GM18873 (cell line): Measurements from ENCODE around the gene VARS2.
A peak's percentile ranks its signal among the peaks of the same experiment; 100 is the strongest.
"Not testable (repeated sequence)": the region's sequence is repeated elsewhere in the genome, so short reads cannot be mapped to it uniquely, and the experiment has no call there.

Experiments used
- ATAC-seq: cut with Tn5 transposase; IDR thresholded peaks from one replicate; pipeline ENCODE4 v1.9.1; 2021; ENCODE audit warnings: mild to moderate bottlenecking, moderate library complexity, moderate number of reproducible peaks; ENCODE audit not compliant: unreplicated experiment, low FRiP score

VARS2 gene

DNA sequence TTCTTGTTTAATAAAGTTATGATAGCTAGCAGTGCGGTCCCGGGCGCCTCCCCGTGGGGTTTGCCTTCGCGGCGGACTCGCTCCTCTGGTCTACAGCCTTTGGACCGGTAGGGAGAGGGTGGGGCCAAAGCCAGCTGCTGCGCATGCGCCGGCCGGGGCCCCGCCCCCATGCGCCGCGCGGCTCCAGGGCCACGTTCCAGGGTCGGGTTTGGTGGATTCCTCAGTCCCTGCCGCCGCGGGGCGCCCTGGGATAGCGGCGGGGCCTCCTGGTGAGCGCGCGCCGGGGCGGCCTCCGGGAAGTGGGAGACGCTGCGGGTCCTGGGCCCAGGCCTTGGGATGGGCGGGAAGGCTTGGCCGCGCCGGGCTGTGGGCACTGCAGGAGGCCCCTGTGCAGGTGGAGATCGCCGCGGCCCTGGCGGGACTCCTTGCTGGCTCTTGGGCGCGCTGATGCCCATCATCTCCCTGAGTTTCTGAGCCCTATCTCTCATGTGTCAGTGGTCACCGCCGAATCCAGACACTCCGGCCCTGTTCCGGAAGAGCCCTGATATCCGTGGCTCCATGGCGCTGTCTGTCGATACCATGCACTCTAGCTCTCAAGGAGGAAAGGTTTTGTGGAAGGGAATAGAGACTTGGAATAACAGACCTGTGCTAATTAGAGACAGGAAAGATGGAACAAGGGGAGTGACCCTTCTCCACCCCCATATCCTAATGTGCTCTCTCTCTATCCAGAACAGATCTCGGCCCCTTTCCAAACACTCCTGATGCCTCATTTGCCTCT is at the start of gene VARS2:
Gene VARS2, plus strand, starts transcription at position 163 of the 778 bp plus-strand sequence. Its CDS starts 599 bp downstream, at position 762.
- peak; percentile 49 for ATAC-seq

GRCh38 chr6:30864325-30864724 is 49.7 kb upstream of the VARS2 start:
- no peak for ATAC-seq

GRCh38 chr6:30869241-30869749 is 44.7 kb upstream of the VARS2 start:
- ATAC-seq: not testable (repeated sequence)

DNA sequence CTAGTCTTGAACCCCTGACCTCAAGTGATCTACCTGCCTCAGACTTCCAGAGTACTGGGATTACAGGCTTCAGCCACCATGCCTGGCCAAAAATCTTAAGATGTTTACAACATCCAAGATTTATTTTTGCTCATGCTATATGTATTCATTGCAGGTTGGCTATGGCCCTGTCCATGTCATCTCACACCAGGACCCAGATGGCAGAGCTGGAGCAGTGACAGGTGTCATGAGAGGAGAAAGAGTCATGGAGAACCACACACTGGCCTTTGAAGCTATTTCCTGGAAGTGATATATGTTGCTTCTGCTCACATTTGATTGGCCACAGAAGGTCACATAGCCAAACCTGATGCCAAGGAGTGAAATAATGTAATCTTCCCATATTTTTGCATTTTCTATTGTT is 43.5 kb upstream of the VARS2 start:
- ATAC-seq: no peak

GRCh38 chr6:30871592-30872183 is 42.4 kb upstream of the VARS2 start:
- ATAC-seq: no peak

- ATAC-seq: no peak
These were observed 40.8 kb upstream of the VARS2 start for GRCh38 chr6:30873137-30873640.

DNA sequence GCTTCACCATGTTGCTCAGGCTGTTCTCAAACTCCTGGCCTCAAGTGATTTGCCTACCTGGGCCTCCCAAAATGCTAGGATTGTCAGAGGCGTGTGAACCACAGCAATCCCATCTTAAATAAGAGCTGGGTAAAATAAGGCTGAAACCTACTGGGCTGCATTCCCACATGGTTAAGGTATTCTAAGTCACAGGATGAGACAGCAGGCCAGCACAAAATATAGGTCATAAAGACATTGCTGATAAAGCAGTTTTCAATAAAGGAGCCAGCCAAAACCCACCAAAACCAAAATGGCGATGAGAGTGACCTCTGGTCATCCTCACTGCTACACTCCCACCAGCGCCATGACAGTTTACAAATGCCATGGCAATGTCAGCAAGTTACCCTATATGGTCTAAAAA is 40.2 kb upstream of the VARS2 start:
- ATAC-seq: not testable (repeated sequence)

- no peak for ATAC-seq
These were observed 38.6 kb upstream of the VARS2 start for GRCh38 chr6:30875244-30876038.

DNA sequence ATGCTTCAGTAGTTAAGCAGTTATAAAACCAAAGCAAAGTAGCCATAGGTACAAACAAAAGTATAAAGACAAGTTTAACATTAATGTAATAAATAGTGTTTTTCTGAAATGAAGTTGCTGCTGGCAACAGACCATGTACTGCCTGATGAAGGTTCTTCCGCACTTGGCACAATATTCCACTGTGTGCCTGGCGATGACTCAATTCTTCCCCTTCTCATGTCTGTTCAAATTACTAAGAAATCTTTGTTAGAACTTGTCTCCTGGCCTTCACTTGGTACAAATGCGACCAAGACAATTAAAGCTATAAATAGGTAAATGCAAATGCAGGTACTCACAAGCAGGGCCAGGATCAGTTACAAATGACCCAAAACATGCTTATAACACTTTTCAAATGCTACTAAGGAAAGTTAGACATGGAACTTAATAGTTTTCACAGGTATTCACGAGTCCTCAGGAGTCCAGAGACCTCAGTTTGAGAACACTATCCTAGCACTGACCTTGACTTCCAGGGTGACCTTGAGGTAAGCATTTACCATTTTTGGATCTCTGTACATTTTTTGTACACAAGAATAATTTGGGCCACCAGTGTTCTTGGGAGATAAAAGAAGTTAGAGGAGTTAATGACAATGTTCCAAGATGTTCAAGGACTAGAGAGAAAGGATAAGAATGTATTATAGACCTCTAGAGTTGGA is 37.9 kb upstream of the VARS2 start:
- no peak for ATAC-seq

DNA sequence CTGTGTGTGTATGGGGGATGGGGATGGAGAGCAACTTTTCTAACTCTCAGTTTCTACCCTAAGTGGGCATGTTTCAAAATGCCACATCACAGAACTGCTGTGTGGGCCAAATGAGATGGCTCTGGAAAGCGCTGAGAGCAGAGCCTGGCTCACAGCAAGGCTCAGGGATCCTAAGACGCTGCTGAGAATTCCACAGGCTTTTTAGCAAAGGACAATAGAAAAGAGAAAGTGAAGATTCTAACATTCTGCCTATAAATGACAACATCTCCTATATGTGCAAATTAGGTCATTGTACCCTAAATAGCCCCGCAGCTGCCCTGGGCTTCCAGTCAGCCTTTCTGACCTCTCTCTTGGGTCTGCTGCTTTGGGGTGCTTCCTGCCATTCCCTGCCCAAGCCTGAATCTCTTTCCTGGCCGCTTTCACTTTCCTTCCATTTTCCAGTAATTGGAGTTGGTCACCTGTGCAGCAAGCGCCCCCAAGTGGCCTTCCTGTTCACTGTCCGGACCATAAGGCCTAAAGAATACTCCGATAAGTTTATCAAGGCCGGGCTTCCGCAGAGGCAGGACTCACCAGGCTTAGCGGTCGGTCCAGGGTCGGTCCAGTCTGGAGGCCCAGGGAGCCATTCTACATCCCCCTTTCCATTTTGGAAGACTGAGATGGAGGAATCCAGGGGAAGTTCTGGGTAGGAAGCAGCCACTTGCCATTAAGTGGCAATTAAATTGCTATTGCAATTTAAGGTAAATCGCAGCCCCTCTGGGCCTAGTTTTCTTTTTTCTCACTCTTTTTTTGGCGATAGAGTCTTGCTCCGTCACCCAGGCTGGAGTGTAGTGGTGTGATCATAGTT is 36.4 kb upstream of the VARS2 start:
- ATAC-seq: no peak

- no peak for ATAC-seq
These were observed 34.2 kb upstream of the VARS2 start for GRCh38 chr6:30879684-30880427.

DNA sequence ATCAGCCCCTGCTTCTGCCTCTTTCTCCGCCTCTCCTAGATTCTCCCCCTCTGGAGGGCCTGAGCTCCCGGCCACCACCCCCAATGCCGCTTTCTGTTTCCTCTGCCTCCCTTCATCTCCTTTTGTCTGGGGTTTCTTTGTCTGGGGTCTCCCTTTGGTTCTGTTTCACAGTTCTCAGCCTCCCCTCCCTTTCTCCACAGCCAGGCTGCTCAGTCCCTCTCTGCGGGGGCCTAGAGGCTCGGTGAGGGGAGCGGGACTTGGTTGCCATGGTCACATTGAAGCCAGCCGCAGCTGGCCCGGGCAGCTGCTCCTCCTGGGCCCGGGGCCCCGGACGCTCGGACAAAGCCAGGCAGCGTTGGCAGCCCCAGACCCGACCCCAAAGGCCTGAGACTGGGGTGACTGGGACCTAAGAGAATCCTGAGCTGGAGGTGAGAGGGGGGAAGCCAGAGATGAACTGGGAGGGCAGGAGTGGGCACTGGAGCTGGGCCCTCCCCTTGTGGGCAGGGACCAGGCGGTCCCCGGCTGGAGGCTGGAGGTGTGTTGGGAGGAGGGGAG is 33.3 kb upstream of the VARS2 start:
- ATAC-seq: no peak

DNA sequence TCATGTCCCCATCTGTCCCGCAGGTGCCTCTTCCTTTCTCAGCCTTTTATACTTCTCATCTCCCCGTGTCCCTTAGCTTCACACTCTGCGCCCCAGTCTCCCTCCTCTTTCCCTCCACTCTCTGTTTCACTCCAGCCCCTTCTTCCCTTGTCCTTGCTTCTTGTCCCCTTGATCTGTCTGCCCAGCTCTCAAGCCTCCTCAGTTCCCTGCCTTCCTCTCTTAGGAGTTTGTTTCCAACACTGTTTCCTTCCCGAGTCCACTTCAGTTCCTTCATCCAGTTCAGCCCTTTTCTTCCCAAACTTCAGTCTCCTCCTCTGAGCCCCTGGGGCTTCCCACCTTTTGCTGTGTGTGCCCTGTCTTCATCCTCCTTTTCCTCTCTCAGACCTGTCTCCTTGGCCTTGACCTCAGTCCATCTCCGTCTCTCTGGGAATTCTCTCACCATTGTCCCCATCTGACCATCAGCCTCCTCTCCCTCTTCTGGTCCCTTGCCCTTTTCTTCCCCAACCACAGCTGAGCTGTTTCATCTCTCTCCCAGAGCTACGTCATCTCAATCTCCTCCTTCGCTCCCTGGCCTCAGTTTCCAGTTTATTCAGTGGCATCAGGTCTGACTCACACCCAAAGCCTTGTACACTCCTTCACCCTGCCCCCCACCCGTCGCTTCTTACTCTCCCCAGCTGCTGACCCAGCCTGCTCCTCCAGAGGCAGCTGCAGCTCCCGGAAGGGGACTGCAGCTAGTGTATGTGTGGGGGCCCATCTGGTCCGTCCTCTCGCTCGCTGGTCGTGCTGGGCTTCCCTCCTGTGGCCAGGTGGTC is 32.4 kb upstream of the VARS2 start:
- ATAC-seq: no peak

GRCh38 chr6:30882204-30882758 is 31.8 kb upstream of the VARS2 start:
- no peak for ATAC-seq

- ATAC-seq: no peak
These were observed 31.0 kb upstream of the VARS2 start for GRCh38 chr6:30882759-30883684.
